ENCODE results near the gene RANBP1.
A peak's percentile ranks its signal among the peaks of the same experiment; 100 is the strongest.
"Not testable (repeated sequence)": the region's sequence is repeated elsewhere in the genome, so short reads cannot be mapped to it uniquely, and the experiment has no call there.

RANBP1 gene

DNA sequence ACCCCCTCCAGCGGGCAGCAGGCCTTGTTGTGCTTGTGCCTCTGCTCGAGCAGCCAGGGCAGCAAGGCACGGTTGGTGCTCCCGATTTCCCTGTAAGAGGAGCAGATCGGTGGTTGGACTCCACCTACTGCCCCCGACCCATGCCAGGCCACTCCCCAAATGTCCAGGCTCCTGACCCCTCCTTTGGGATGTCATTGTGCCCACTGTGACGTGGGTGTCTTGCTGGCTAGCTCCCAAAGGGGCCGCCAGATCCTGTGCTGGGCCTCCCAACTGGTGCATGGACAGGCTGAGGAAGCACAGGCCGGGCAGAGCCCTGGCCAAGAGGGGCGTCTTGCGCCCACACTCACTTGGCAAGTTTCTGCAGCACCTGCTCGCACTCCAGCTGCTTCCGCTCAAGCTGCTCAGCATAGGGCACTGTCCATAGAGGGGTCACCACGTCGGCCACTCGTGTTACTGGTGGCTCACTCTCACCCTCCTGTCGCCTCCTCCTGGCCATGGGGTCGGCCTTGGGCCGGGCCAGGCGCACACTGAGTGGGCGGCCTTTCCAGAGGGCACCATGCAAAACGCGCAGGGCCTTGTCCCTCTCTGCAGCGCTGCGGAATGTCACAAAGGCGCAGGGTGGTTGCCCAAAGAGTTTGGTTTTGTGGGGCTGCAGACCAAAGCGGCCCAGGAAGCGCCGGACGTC lies at the start of gene RANBP1:
TSS of gene RANBP1 (plus strand) at position 414 of the 685 bp plus-strand sequence. CDS start at position 495, 81 bp downstream.
- no peak for DNase-seq (ENCODE audit: low read depth)

DNA sequence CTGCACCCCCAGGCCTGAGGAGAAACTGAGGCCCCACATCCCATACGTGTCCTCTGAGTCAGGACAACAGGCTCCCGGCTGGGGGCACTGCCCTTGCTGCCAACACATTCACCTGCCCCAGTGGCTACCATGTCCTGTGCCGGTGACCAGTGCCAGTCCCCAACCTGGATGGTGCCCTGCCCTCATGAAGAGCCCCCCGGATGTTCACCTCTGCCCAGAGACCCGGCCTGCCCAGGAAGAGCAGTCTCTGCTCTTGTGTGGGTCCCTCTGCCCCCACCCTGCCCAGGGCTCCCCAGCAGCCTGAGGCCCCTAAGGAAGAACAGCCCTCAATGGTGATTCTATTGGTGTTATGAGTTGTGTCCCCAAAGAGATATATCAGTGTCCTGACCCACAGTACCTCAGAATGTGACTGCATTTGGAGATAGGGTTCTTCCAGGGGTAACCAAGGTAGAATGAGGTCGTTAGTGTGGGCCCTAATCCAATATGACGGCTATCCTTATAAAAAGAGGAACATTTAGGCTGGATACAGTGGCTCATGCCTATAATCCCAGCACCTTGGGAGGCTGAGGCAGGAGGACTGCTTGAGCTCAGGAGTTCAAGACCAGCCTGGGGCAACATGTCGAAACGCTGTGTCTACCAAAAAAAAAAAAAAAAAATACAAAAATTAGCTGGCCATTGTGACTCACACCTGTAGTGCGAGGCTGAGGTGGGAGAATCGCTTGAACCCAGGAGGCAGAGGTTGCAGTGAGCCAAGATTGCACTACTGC lies 49.1 kb upstream of the RANBP1 start:
- DNase-seq (ENCODE audit: low read depth): no peak

DNA sequence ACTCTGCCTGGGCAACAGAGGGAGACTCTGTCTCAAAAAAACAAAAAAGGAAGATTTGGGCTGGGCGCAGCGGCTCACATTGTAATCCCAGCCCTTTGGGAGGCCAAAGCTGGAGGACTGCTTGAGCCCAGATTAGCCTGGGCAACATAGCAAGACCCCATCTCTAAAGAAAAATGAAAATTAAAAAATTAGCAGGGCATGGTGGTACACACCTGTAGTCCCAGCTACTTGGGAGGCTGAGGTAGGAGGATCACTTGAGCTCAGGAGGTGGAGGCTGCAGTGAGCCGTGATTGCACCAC lies 48.6 kb upstream of the RANBP1 start:
- not testable (repeated sequence) for DNase-seq (ENCODE audit: low read depth)

DNA sequence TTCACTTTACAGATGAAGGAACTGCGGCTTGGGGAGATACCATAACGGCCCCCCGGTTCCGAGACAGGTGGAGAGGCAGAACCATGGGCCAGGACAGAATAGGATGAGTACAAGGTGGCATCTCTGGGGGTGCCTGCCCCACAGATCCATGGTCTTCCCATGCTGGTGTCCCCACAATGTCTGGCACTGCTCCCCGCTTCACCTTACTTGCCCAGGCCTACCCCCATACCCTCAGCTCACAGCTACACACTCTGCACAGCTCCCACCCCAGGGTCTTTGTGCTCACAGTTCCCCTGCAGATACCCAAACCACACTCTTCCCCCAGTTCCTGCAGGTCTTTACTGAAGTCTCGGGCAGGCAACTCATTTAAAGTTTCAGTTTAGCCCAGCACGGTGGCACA lies 47.3 kb upstream of the RANBP1 start:
- DNase-seq (ENCODE audit: low read depth): no peak

DNA sequence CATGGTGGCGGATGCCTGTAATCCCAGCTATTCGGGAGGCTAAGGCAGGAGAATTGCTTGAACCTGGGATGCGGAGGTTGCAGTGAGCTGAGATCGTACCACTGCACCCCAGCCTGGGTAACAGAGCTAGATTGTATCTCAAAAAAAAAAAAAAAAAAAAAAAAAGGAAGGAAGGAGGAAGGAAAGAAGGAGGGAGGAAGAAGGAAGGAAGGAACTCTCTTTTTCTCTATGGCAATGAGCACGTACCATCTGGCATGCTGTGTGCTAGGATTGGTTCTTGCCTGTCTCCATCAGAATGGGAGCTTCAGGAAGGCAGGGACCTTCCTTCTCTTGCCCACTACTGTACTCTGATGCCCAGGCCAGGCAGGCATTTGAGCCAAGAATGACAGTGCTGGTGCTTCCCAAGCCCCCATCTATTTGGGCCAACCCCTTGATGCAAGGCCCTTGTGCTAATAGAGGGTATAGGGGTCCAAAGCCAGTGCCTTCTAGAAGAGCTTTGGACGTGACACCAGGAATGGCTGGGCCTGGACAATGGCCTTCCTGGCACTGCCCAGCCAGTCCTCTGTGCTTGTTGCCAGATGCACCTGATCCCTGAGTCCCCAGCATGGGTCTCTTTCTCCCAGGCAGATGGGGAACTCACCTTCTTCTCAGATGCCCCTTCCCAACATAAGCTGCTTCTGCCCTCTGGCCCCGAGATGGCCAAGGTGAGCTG lies 46.4 kb upstream of the RANBP1 start:
- DNase-seq (ENCODE audit: low read depth): no peak

DNA sequence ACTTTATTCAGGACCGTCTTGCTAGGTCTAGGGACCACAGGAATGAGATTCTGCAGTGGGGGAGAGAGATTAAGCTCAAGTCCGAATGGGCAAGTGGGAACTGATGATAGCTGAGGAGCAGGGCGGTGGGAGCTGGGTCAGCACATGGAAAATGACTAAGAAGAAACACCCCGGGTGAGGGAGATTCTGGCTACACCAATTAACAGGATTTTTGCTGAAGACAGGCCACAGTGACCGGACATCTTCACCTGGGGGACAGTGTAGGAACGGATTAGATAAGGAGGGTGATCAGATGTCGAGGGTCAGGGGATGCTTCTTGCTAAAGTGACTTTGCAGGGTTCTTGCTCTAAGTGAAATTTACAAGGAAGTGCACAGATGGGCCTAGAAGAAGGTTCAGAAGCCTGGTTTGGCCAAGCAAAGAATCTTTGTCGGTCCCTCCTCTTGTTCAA lies 44.4 kb upstream of the RANBP1 start:
- DNase-seq (ENCODE audit: low read depth): no peak

DNA sequence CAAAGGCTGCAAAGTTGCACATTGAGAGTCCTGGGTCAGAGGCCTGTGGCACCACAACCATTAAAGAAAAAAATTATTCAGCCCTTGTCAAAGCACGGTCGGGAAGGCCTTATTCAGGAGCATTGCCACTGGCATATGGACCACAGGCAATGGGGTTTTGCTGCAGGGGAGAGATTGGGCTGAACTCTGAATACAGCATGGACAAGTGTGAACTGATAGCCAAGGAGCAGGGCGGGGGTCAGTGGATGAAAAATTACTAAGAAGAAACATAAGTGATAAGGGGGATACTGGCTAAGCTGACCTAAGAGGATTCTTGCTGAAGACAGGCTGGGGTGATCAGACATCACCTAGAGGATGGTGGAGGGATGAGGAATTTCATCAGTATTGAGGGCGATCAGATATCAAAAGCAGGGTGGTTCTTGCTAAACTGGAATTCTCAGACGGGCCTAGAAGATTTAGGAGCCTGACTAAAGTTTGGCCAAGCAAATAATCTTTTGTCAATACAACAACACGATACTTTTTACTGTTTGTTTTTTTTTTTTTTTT lies 39.2 kb upstream of the RANBP1 start:
- no peak for DNase-seq (ENCODE audit: low read depth)

DNA sequence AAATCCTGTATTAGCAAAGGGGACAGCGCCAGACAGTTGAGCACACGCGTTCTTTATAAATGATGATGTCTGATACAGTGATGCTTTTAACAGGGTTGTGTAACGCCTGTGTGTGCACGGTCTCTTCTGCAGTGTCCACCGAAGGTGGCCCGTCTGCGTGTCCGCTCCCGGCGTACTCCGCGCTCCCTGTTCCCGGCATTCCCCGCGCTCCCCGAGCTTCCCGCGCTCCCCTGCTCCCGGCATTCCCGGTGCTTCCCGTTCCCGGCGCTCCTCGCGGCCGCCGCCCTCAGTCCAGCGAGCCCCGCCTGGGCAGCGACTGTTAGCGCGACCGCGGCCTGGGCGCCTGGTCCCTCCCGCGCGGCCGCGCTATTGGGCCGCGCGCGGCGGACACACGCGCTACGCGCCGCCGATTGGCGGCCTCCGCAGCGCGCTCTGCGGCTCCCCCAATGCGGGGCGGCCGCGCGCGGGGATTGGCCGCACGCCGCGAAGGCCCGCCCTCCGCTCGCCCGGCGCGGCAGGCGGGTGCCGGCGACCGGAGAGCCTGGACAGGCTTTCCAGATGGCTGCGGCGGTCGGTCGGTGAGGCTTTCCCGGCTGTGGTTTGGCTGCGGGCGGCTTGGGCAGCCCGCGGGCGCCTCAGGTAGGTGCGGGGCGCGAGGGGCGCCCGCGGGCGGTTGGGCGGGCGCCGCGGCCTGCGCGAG lies 36.0 kb upstream of the RANBP1 start, which contains the start of gene DGCR8:
TSS of gene DGCR8 (plus strand) at position 497 of the 700 bp plus-strand sequence. CDS start 5,723 bp downstream, outside the sequence.
- DNase-seq (ENCODE audit: low read depth): peak; percentile 57

DNA sequence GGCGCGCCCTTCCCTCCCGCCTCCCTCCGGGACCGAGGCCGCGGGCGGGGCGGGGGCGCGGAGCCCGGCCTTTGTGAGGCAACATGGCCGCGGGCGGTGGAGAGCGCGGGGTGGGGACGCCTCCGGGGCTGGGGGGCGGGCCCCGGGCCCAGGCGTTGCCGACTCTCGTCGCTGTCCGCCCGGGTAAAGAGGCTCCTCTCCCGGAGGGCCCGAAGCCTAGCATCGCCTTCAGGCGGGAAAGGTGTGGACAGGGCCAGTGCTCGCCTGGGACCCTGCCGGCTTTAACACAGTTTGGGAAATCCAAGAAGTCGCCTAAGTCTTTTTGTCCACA lies 35.5 kb upstream of the RANBP1 start:
- DNase-seq (ENCODE audit: low read depth): peak; percentile 66

DNA sequence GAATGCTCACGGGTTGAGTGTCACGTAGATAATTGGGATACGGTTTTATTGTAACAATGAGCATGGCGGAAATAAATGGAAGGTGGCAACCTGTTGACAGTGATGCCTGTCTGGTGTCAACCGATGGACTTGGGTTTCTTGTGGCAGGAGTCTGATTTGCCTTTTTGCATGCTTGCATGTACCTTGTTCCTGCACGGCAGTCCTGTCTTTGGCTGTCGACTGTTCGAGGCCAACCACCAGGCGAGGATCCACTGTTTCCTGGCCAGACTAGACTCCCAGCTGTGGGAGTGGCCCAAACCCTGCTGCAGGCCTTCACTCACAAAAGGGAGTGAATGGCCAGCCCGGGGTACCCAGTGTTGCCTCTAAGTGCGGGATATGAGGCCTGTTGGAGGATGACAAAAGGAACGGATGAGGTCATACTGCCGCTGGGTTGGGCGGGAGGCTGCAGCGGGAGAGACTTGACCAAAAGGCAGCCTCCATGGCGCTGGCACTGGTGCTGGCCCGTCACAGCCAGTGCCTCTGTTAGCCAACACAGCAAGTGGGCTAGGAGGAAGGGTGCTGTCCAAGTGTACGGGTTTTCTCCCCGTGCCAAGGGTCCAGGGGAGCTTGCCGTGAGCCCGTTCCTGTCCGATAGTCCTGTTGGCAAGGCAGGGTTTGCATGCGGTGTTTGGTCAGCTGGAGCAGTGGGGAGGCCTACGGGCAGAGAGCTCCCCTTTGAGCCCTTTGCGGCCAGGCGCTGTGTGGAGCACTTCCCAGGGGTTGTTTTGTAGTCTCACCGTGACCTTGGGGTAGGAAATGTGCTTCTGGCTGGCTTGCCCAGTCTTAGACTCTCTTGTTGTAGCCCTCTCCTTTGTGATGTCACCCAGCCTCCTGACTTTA lies 34.9 kb upstream of the RANBP1 start:
- no peak for DNase-seq (ENCODE audit: low read depth)

DNA sequence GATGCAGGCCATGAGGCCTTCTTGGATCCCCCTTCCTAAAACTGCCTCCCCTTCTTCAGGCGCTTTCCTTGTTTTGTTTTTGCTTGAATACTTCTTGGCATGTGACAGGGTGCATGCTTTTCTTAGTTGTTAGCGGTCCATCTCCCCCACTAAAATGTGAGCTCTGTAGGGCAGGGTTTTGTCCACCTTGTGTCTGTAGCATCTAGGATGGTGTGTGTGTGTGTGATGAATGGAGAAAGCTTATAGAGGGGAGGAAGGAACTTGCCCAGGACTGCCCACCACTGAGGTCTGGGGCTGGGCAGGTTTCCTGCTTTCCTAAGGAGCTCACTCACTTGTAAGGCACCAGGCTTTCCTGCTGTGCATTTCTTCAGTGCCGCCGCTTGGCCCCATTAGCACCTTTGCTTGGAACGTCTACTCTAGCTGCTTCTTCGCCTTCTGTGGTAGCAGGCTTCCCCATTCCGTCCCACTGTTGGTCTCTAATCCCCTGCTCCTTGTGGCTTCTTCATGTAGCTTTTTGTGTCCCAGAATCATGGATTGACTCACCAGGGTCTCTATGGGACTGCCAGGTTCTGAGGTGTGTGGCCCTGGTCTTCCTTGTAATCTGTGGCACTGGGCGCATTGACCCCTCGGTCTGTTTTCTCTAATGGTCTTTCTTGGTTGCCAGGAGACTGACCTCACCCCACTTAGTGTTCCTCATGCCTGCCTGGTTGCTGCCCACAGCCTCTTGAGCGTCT lies 32.6 kb upstream of the RANBP1 start:
- DNase-seq (ENCODE audit: low read depth): no peak

DNA sequence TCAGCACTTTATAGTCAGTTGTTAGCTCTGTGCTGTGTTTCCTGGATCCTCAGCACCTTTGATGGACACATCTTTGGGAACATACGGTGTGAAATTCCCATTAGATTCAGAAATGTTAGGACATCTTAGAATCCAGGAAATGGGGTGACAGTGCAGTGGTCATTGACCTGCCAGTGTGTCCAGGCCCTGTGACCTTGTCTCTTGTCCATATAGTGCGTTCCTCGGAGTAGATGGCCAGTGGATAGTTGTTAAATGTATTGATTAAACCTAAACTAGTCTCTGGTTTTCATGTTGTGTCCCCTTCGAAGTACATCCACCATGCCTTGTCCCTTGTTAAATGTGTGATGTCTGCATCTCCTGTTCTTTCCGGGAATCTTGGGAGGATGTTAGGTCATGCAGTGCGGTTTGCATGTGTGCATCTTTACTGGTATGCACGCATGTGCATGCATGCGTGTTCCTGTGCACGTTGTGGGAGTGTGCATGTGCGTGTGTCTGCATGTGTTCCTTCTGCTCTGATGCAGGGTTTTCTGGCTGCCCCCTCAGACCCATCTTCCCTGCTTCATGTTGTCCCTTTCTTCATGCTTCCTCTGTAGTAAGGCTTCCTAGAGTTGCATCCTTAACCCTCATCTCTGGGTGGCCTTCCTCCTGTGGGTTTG lies 31.9 kb upstream of the RANBP1 start:
- DNase-seq (ENCODE audit: low read depth): no peak

DNA sequence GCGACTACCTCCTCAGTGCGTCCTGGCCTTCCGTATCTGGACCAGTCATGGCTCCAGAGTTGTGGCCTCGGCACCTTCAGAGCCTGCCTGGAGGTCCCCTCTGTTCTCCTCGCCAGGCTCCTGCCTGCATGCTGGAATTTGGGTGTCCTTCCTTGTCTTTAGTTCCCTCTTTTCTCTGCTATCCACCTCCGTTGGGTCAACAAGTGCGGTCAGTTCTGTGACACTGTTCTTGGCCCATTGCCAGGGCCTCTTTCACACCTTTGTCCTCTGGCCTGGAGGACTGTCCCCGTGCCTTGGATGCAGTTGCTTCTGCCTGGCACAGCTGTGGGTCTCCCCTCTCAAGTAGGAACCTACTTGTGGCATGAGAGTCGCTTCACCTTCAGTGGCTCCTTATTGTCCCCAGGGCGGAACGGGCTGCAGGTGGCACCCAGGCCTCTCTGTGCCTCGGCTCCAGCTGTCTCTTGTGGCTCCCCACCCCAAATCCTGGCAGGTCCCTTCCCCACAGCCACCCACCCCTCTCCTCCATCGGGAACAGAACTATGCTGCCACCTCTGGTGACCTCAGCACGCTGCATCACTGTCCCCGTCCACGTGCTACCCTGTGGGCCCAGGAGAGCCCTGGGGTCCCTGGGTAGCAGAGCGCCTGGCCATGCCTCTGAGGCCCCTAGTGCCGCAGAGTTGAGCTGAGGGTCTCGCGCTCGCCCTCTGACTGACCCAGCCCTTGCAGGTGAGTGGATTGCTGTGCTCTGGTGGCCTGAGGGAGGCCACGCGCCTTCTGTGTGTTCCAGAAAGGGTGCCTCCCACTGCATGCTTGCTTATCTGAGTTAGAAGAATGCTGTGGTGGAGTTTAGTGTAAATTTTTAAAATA lies 31.1 kb upstream of the RANBP1 start:
- no peak for DNase-seq (ENCODE audit: low read depth)

DNA sequence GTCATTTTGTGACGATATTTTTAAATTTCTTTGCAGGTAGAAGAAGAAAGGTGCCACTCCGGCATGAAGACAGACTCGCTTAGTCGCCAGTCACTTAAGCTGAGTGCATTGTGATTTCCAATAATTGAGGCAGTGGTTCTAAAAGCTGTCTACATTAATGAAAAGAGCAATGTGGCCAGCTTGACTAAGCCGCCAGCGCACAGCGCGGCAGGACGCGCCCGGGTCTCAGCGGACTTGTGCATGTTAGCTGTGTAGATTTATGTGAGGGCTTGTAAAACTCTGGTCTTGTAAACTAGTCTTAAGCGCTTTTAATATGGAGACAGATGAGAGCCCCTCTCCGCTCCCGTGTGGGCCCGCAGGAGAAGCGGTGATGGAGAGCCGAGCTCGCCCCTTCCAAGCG lies 30.3 kb upstream of the RANBP1 start:
- no peak for DNase-seq (ENCODE audit: low read depth)

DNA sequence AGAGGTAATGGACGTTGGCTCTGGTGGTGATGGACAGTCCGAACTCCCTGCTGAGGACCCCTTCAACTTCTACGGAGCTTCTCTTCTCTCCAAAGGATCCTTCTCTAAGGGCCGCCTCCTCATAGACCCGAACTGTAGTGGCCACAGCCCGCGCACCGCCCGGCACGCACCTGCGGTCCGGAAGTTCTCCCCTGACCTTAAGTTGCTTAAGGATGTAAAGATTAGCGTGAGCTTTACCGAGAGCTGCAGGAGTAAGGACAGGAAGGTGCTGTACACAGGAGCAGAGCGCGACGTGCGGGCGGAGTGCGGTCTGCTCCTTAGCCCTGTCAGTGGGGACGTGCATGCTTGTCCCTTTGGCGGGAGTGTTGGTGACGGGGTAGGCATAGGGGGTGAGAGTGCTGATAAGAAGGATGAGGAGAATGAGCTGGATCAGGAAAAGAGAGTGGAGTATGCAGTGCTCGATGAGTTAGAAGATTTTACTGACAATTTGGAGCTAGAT lies 29.8 kb upstream of the RANBP1 start:
- DNase-seq (ENCODE audit: low read depth): no peak

DNA sequence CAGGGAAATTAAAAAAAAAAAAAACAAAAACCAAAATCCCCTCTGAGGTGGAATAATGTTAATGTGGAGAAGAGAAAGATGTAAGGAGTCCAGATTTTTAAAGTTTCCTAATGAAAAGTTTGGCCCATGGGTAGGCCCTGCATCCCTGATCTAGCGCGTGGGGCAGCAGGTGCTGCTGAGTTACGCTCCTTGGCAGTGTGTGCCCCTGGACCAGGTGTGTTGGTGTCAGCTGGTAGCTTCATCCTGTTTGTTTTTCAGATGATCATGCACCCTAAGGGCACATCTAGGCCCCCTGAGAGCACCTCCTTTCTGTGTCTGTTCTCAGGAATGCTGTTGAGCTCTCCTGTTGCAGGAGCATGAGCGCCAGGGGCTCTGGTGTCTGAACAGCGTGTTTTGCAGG lies 29.1 kb upstream of the RANBP1 start:
- no peak for DNase-seq (ENCODE audit: low read depth)

DNA sequence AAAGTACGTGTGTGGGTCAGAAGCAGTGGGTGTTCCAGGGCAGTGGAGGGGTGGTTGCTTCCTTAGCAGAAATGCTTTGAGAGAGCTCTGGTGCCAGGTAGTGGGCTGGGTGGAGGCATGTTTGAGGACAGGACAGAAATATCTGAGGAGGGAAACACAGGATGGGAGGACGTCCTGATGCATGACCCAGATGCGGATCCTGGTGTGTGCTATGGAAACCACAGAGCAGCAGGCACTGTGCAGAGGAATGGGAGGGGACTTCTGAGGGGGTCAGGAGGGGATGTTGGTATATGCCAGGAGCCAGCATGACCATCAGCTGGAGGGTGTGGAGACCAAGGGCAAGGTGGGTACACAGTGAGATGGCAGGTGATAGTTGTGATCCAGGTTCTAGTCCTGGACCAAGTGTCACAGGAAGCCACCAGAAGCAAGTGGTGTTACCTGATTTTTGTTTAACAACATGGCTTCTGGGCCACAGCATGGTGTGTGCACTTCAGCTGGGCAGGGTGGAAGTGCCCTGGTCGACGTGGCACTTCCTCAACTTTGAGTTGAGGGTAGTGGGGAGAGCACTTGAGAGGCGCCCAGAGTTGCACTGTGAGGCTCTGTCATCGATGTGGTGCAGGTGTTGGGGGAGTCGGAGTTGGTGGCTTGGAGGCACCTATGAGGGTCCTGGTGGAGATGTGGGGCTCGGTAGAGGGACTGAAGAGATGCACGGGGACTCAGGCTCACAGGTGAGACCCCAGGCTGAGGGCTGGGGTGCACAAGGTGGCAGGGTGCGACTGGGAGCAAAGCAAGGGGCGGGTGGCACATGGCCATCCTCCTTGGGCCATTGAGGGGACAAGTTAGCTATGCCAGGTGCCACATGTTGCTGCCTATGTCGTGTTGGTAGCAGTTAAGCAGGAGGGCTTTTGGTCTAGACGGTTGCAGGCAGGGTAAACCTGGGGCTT lies 28.3 kb upstream of the RANBP1 start:
- no peak for DNase-seq (ENCODE audit: low read depth)

DNA sequence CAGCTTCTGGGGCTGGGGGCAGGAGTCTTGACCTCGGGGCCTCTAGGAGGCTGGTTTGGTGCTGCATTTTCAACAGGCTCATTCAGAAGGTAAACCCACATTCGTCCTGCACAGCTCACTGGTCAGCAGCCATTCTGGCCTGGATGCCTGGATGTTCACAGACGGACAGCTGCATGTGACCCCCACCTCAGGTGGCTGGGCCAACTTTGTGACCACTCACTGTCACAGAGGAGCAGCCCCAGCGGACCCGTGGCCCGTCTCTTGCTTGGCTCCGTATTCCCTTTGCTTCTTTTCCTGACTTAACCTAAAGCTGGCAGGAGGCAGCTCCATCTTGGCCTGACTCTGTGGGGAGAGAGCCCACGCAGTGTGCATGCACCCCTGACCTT lies 27.6 kb upstream of the RANBP1 start:
- DNase-seq (ENCODE audit: low read depth): no peak
